HFFc6 (cell line): Measurements from ENCODE around the gene PXK. TPM values are rescaled to one million over a fixed set of nuclear protein-coding genes. Genes with fewer than 3 reads are reported as not detected.

ENCODE experiments used
- DNase-seq: peaks from one replicate; pipeline ENCODE4 v3.0.0-alpha.2; 2018
- H3K27ac Mint-ChIP-seq: 2 replicates; pipeline ENCODE4 v1.8.0; 2020; ENCODE audit warnings: mild to moderate bottlenecking, mixed read lengths
- H3K27me3 Mint-ChIP-seq: 2 replicates; pipeline ENCODE4 v1.8.0; 2021; ENCODE audit warnings: mild to moderate bottlenecking, moderate library complexity, mixed read lengths; ENCODE audit not compliant: insufficient read depth
- H3K36me3 Mint-ChIP-seq: 2 replicates; pipeline ENCODE4 v1.8.0; 2021; ENCODE audit warnings: low read depth, mixed read lengths
- H3K4me1 Mint-ChIP-seq: 2 replicates; pipeline ENCODE4 v1.8.0; 2020; ENCODE audit warnings: low read depth, mixed read lengths
- H3K4me3 Mint-ChIP-seq: 2 replicates; pipeline ENCODE4 v1.8.0; 2020; ENCODE audit warnings: mild to moderate bottlenecking, moderate library complexity, mixed read lengths
- H3K9me3 Mint-ChIP-seq: 2 replicates; pipeline ENCODE4 v1.8.0; 2020; ENCODE audit warnings: mild to moderate bottlenecking, mixed read lengths
- CTCF ChIP-seq: fragments of 200-600 bp; sonication (generic); IDR thresholded peaks from 2 replicates; pipeline ENCODE4 v1.5.0; 2021; ENCODE audit warnings: antibody characterized with exemption, mild to moderate bottlenecking
- total RNA-seq, 6 experiments: library from RNA; stranded (reverse); fragmentation: NEBNext Ultra II Directional; extraction: Animal tissue kit (Norgen Biotek cat#: 25700); gene quantifications; 2 replicates in 1 of 6; 3 replicates in 5 of 6; pipeline ENCODE4 v1.2.3, GENCODE V29; 2021

PXK gene
- total RNA-seq, 6 experiments from 2014 or later = 16.3 to 25.1 (median 21.1) TPM

GRCh38 chr3:58351920-58352319, 19.2 kb downstream of the PXK start:
- H3K36me3 Mint-ChIP-seq = no peaks in the 10 kb centered on the region
- no peak overlapping the region for H3K4me3 Mint-ChIP-seq
- H3K4me1 Mint-ChIP-seq = peaks cover 29% of the 10 kb centered on the region
- H3K9me3 Mint-ChIP-seq = no peaks in the 10 kb centered on the region
- peaks cover 2% of the 10 kb centered on the region; the same call in 1 of the 2 replicates for H3K27me3 Mint-ChIP-seq
- no peak for DNase-seq
- TF ChIP-seq CTCF = no peak; the same call in 1 of the 2 replicates
- H3K27ac Mint-ChIP-seq = no peak overlapping the region

DNA sequence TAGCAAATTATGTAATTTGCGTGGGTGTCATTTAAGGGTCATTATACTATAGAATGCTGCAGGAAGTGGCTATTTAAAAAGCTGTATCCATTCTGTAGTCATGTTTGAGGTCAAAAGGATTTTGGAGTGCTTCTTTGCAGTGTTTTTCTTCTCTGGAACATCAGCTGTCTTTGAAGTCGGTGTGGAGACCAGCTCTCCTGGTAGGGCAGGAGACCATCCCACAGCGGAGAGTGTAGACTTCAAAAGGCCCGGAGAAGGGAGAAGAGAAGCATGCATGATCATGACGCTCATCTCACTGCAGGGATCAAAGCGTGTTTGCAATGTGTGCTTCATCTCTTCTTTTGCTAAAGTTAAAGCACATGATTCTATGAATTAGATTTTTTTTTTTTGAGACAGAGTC, 19.9 kb downstream of the PXK start:
- Mint-ChIP-seq H3K27ac (no peak overlapping the region), H3K4me1 (peaks cover 33% of the 10 kb centered on the region), H3K27me3 (peaks cover 4% of the 10 kb centered on the region; the same call in 1 of the 2 replicates), H3K36me3 (no peaks in the 10 kb centered on the region; the same call in 1 of the 2 replicates), H3K9me3 (no peaks in the 10 kb centered on the region), H3K4me3 (no peak overlapping the region)
- TF ChIP-seq CTCF = no peak
- no peak for DNase-seq

GRCh38 chr3:58353722-58354553, 21.2 kb downstream of the PXK start:
- no peak overlapping the region for H3K4me3 Mint-ChIP-seq
- H3K9me3 Mint-ChIP-seq = no peaks in the 10 kb centered on the region
- TF ChIP-seq CTCF = peak; percentile 22; the same call in 1 of the 2 replicates
- H3K27ac Mint-ChIP-seq = no peak overlapping the region; the same call in 1 of the 2 replicates
- H3K4me1 Mint-ChIP-seq = peaks cover 33% of the 10 kb centered on the region
- peaks cover 4% of the 10 kb centered on the region; the same call in 1 of the 2 replicates for H3K27me3 Mint-ChIP-seq
- no peaks in the 10 kb centered on the region; the same call in 1 of the 2 replicates for H3K36me3 Mint-ChIP-seq
- no peak for DNase-seq

DNA sequence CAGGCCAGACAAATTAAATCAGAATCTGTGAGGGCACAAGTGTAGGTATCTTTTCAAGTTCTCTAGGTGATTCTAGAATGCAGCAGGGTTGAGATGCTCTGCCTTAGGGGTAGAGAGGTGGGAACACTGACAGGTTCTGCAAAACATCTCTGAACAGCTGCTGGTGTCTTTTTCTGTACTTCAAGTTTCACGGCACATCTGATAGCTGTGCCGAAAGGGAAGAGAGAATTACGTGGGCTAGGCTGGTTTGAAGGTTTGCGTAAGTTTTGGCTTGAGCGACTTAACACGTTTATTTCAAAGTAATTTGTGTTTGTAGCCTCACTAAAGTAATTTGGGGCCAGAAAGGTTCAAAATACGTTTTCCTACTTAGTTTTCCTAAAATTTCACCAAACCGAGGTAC, 22.5 kb downstream of the PXK start:
- Mint-ChIP-seq H3K9me3 (no peaks in the 10 kb centered on the region), H3K4me1 (peaks cover 29% of the 10 kb centered on the region), H3K27ac (no peak overlapping the region), H3K27me3 (0 out of 2 replicates have a peak, but pooled peaks cover 2% of the 10 kb centered on the region), H3K4me3 (no peak overlapping the region), H3K36me3 (no peaks in the 10 kb centered on the region; the same call in 1 of the 2 replicates)
- no peak for DNase-seq
- TF ChIP-seq CTCF = no peak

DNA sequence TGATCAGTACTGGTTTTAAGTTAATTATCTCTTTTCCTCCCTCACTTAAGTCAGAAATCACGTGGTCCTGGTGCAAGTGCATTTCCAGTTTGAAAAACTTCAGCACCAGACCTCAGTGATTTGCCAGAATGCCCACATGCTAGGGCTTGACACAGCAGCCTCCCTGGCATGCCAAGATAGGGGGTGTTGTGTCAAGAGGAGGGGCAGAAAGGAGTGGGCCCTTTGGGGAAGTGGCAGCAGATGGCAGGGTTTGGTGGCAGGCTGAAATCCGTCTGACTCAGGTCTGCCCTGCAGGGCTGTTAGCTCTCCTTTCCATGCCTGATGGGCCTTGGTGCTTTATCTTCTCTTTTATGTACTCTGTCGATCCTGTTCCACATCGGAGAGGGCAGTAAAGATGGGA, 23.4 kb downstream of the PXK start:
- Mint-ChIP-seq H3K4me3 (no peak overlapping the region), H3K9me3 (no peaks in the 10 kb centered on the region), H3K4me1 (peaks cover 20% of the 10 kb centered on the region), H3K27me3 (0 out of 2 replicates have a peak, but pooled peaks cover 2% of the 10 kb centered on the region), H3K27ac (no peak overlapping the region), H3K36me3 (no peaks in the 10 kb centered on the region; the same call in 1 of the 2 replicates)
- no peak for DNase-seq
- TF ChIP-seq CTCF = no peak
